ENCODE data around the gene KBTBD4. TPM values are rescaled to one million over a fixed set of nuclear protein-coding genes. Genes with fewer than 3 reads are reported as not detected.
A peak's percentile ranks its signal among the peaks of the same experiment; 100 is the strongest.
"Not testable (repeated sequence)": the region's sequence is repeated elsewhere in the genome, so short reads cannot be mapped to it uniquely, and the experiment has no call there.

KBTBD4 gene
- total and polyA plus RNA-seq, 5 experiments from 2014 or later: 26.1 to 45.1 (median 44.3) TPM

GRCh38 chr11:47531666-47532065, 47.1 kb downstream of the KBTBD4 start:
- POLR2A ChIA-PET: no interaction called here
- Mint-ChIP-seq H3K36me3 (peaks cover 0 to 43% (median 0%) of the 10 kb centered on the region in 3 donors), H3K4me3 (no peak overlapping the region), H3K27ac (peak overlapping the region in 6 of 10 donors; percentile 16 to 77 (median 60)), H3K4me1 (peaks cover 14 to 67% (median 53%) of the 10 kb centered on the region in 4 donors), H3K27me3 (no peaks in the 10 kb centered on the region), H3K9me3 (no peaks in the 10 kb centered on the region)
- no peak for ATAC-seq
- DNase-seq: no peak

GRCh38 chr11:47530721-47531120, 48.0 kb downstream of the KBTBD4 start:
- Mint-ChIP-seq H3K27ac (peak overlapping the region in 9 of 10 donors; percentile 16 to 83 (median 71)), H3K4me1 (peaks cover 15 to 73% (median 59%) of the 10 kb centered on the region in 4 donors), H3K4me3 (peak overlapping the region in 2 of 10 donors; percentile 18 to 57), H3K36me3 (peaks cover 0 to 44% (median 0%) of the 10 kb centered on the region in 3 donors)
- DNase-seq, H3K9me3 Mint-ChIP-seq, ATAC-seq, H3K27me3 Mint-ChIP-seq, POLR2A ChIA-PET: not testable (repeated sequence)

GRCh38 chr11:47529951-47530350, 48.8 kb downstream of the KBTBD4 start:
- POLR2A ChIA-PET: no interaction called here
- Mint-ChIP-seq H3K27ac (peak overlapping the region in 9 of 10 donors; percentile 7 to 83 (median 71)), H3K4me1 (peaks cover 18 to 75% (median 63%) of the 10 kb centered on the region in 4 donors), H3K36me3 (peaks cover 0 to 41% (median 0%) of the 10 kb centered on the region in 3 donors), H3K4me3 (no peak overlapping the region), H3K9me3 (no peaks in the 10 kb centered on the region), H3K27me3 (no peaks in the 10 kb centered on the region)
- DNase-seq (no peak), ATAC-seq (no peak)

- DNase-seq (no peak), ATAC-seq (no peak)
- POLR2A ChIA-PET: no interaction called here
- Mint-ChIP-seq H3K27ac (peak overlapping the region in 7 of 10 donors; percentile 37 to 90 (median 67)), H3K27me3 (no peaks in the 10 kb centered on the region), H3K4me3 (no peak overlapping the region), H3K4me1 (peaks cover 33 to 79% (median 71%) of the 10 kb centered on the region in 4 donors), H3K9me3 (no peaks in the 10 kb centered on the region), H3K36me3 (peaks cover 0 to 28% (median 0%) of the 10 kb centered on the region in 3 donors)
Observed at GRCh38 chr11:47527186-47527585, 51.6 kb downstream of the KBTBD4 start.

GRCh38 chr11:47526032-47526431, 52.7 kb downstream of the KBTBD4 start:
- H3K27me3 Mint-ChIP-seq, H3K9me3 Mint-ChIP-seq, ATAC-seq, POLR2A ChIA-PET, DNase-seq: not testable (repeated sequence)
- Mint-ChIP-seq H3K4me1 (peaks cover 33 to 79% (median 65%) of the 10 kb centered on the region in 4 donors), H3K36me3 (peaks cover 0 to 28% (median 0%) of the 10 kb centered on the region in 3 donors), H3K27ac (peak overlapping the region; percentile 80 to 97 (median 90)), H3K4me3 (peak overlapping the region in 6 of 10 donors; percentile 18 to 76 (median 44))

DNA sequence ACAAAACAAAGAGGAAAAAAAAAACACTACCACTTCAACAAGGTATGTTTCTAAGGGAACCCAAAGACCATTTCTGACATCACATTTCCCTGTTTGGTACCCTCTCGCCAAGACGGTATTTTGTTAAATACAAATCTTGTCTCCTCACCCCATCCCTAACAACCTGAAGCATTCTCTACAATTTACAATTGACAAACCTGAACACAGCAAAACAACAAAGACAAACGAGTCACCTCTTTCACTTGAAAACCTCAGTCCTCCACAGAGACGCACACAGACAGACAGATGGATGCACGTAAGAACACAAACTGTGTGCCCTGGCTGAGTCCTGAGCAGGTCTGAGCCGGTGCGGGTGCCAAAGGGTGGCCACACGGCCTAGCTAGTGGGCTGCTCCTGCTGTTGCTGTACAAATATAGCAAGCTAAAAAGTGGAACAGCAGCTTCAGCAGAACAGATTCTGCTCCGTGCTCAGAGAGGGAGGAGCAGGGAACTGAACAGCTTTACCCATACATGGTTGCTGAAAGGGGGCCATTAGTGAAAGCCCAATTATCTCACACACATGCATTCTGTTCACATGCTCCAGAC, 54.4 kb downstream of the KBTBD4 start:
- no peaks in the 10 kb centered on the region for H3K27me3 Mint-ChIP-seq
- peak in 9 of 10 donors; percentile 10 to 71 (median 45) for DNase-seq

DNA sequence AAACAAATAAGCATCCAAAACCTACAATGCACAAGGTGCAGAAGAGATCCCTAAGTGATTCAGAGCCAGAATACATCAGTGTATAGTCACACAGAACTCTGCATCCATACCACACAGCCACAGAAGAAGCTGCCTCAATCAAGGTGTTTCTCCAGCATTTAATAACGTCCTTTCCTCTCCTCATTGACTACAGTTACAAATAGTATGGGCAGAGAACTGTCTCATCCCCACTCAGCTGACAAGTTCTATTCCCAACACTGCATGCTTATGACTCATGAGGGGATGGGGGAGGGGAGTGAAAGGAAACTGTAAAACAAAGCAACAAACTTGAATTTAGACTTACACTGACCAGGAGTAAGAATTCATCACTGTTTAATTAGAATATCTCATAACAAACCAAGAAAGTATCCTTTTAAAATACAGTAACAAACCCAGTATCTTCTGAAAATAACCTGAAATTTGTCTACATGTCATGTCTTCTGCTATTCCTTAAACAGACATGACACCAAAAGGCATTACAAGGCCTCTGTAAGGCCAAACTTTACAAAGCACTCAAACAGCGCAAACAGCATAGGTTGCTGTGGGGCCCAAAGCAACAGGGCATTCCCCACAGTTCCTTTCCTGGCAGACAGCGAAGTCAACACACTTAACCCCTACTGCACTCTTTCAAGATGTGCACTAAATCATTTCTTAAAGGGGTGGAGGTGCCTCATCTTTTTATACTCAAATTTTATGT, 55.1 kb downstream of the KBTBD4 start:
- Mint-ChIP-seq H3K27ac (peak overlapping the region; percentile 86 to 97 (median 93)), H3K36me3 (peaks cover 0 to 31% (median 2%) of the 10 kb centered on the region in 3 donors), H3K27me3 (no peaks in the 10 kb centered on the region), H3K9me3 (no peaks in the 10 kb centered on the region), H3K4me3 (peak overlapping the region; percentile 43 to 87 (median 73)), H3K4me1 (peaks cover 35 to 87% (median 69%) of the 10 kb centered on the region in 4 donors)
- ATAC-seq: peak; percentile 83 to 85
- POLR2A ChIA-PET: interaction anchor here (1.2 kb wide), 1 partner anchor 9 kb away, joined by 3 read pairs; no protein-coding TSS in a partner anchor
- DNase-seq: peak in 9 of 10 donors; percentile 22 to 69 (median 49)

More for the DNA sequence above, 54.4 kb downstream of the KBTBD4 start:
- Mint-ChIP-seq H3K4me1 (peaks cover 34 to 81% (median 65%) of the 10 kb centered on the region in 4 donors), H3K9me3 (no peaks in the 10 kb centered on the region), H3K4me3 (peak overlapping the region; percentile 34 to 87 (median 73)), H3K36me3 (peaks cover 0 to 30% (median 2%) of the 10 kb centered on the region in 3 donors), H3K27ac (peak overlapping the region; percentile 86 to 97 (median 93))
- POLR2A ChIA-PET: interaction anchor here (1.2 kb wide), 1 partner anchor 10 kb away, joined by 3 read pairs; no protein-coding TSS in a partner anchor
- ATAC-seq: peak; percentile 68 to 76

Other genes starting within 250 kb of the KBTBD4 start
- gene MYBPC3, start 226.3 kb downstream of the KBTBD4 start, total RNA-seq: under 1 TPM in 1 of 2 experiments, not detected in 1; 0.16 TPM
- gene MYBPC3, start 226.3 kb downstream of the KBTBD4 start, polyA plus RNA-seq: not detected
- gene SPI1, start 200.4 kb downstream of the KBTBD4 start, total RNA-seq: 1 to 10 TPM; 3.4 to 4.7 TPM
- gene SPI1, start 200.4 kb downstream of the KBTBD4 start, polyA plus RNA-seq: not detected
- 10 to 100 TPM; 63.2 to 63.9 TPM for gene SLC39A13, start 170.4 kb downstream of the KBTBD4 start, total RNA-seq
- gene SLC39A13, start 170.4 kb downstream of the KBTBD4 start, polyA plus RNA-seq: 10 to 100 TPM; 23.8 to 41.9 (median 24.4) TPM
- gene PSMC3, start 152.5 kb downstream of the KBTBD4 start, total RNA-seq: 10 to 100 TPM; 58.4 to 60.0 TPM
- 100 to 1,000 TPM in 1 of 3 donors, 10 to 100 TPM in 2; 91.5 to 106 (median 94.0) TPM for gene PSMC3, start 152.5 kb downstream of the KBTBD4 start, polyA plus RNA-seq
- 1 to 10 TPM; 1.3 to 1.5 TPM for gene RAPSN, start 129.8 kb downstream of the KBTBD4 start, total RNA-seq
- not detected for gene RAPSN, start 129.8 kb downstream of the KBTBD4 start, polyA plus RNA-seq
- 100 to 1,000 TPM; 133 to 138 TPM for gene CELF1, start 25.8 kb downstream of the KBTBD4 start, total RNA-seq
- 10 to 100 TPM; 45.3 to 79.3 (median 55.3) TPM for gene CELF1, start 25.8 kb downstream of the KBTBD4 start, polyA plus RNA-seq
- gene PTPMT1, start 13.4 kb downstream of the KBTBD4 start, total RNA-seq: 10 to 100 TPM; 19.1 to 22.2 TPM
- 10 to 100 TPM; 58.7 to 73.3 (median 71.0) TPM for gene PTPMT1, start 13.4 kb downstream of the KBTBD4 start, polyA plus RNA-seq
- 100 to 1,000 TPM; 100 to 106 TPM for gene NDUFS3, start 104 bp upstream of the KBTBD4 start, total RNA-seq
- gene NDUFS3, start 104 bp upstream of the KBTBD4 start, polyA plus RNA-seq: 100 to 1,000 TPM in 2 of 3 donors, 10 to 100 TPM in 1; 92.0 to 109 (median 101) TPM
- under 1 TPM in 1 of 2 experiments, not detected in 1; 0.26 TPM for gene FAM180B, start 7.7 kb upstream of the KBTBD4 start, total RNA-seq
- not detected for gene FAM180B, start 7.7 kb upstream of the KBTBD4 start, polyA plus RNA-seq
- gene C1QTNF4, start 15.4 kb upstream of the KBTBD4 start, total RNA-seq: 1 to 10 TPM in 1 of 2 experiments, under 1 TPM in 1; 0.91 to 1.2 TPM
- gene C1QTNF4, start 15.4 kb upstream of the KBTBD4 start, polyA plus RNA-seq: under 1 TPM in 1 of 3 donors, not detected in 2; 0.22 TPM
- gene MTCH2, start 63.6 kb upstream of the KBTBD4 start, total RNA-seq: 10 to 100 TPM; 21.7 to 22.9 TPM
- 10 to 100 TPM; 54.2 to 67.0 (median 62.3) TPM for gene MTCH2, start 63.6 kb upstream of the KBTBD4 start, polyA plus RNA-seq
- 10 to 100 TPM in 1 of 2 experiments, 1 to 10 TPM in 1; 9.5 to 12.1 TPM for gene AGBL2, start 136.4 kb upstream of the KBTBD4 start, total RNA-seq
- 1 to 10 TPM; 1.5 to 2.9 (median 2.1) TPM for gene AGBL2, start 136.4 kb upstream of the KBTBD4 start, polyA plus RNA-seq
- 100 to 1,000 TPM; 304 to 316 TPM for gene FNBP4, start 188.4 kb upstream of the KBTBD4 start, total RNA-seq
- gene FNBP4, start 188.4 kb upstream of the KBTBD4 start, polyA plus RNA-seq: 10 to 100 TPM; 40.4 to 49.4 (median 43.3) TPM